ENCODE data around the gene CHADL. TPM values are rescaled to one million over a fixed set of nuclear protein-coding genes. Genes with fewer than 3 reads are reported as not detected.

The CHADL gene
- total RNA-seq (2011; cell fraction: chromatin; rRNA removed; ENCODE audit: low replicate concordance) = not detected in 2 replicates
- 0.39 TPM in 1 of 2 replicates, not detected in the other for total RNA-seq (2011; cell fraction: nucleolus; rRNA removed)
- total RNA-seq (2011; cell fraction: nucleoplasm; rRNA removed) = not detected in 2 replicates
- total RNA-seq (2014; rRNA removed) (not detected in 2 replicates), total RNA-seq (2014; rRNA removed; fragmentation: Illumina TruSeq; extraction: Trizol) (not detected in 2 replicates), total RNA-seq (2015; rRNA removed; fragmentation: Illumina TruSeq; extraction: Trizol) (not detected in 2 replicates), total RNA-seq (2021) (not detected in 2 replicates), polyA plus RNA-seq (2011; rRNA removed) (not detected in 2 replicates), polyA plus RNA-seq (2014; fragmentation: Illumina TruSeq; extraction: Trizol) (not detected in 2 replicates), polyA plus RNA-seq (2014; fragmentation: Nextera tagmentation; extraction: Ambion mirVana) (not detected), polyA plus RNA-seq (2014; rRNA removed) (not detected in 2 replicates), polyA minus RNA-seq (2011; rRNA and poly(A)+ RNA removed) (not detected in 2 replicates), Bru-seq, nascent RNA (not detected), BruChase-seq, experiment 1, labeled RNA remaining after a 2-hour chase (percentile 28 among the genes with signal in this experiment), BruChase-seq, experiment 2, labeled RNA remaining after a 6-hour chase (percentile 18 among the genes with signal in this experiment)
- polyA plus RNA-seq (2011; cell fraction: cytosol; rRNA removed) = not detected in 2 replicates
- polyA plus RNA-seq (2011; cell fraction: nucleus; rRNA removed) = not detected in 2 replicates
- not detected in 2 replicates for polyA plus RNA-seq (2012)
- not detected in 2 replicates for polyA minus RNA-seq (2011; cell fraction: cytosol; rRNA and poly(A)+ RNA removed)
- polyA minus RNA-seq (2011; cell fraction: nucleus; rRNA and poly(A)+ RNA removed) = not detected in 2 replicates
- long read RNA-seq, experiment 1 = 0 reads
- long read RNA-seq, experiment 2 = 0 reads
- long read RNA-seq, experiment 3 = 0 reads

GRCh38 chr22:41240377-41241132, at the start of gene CHADL:
TSS of gene CHADL (minus strand) at chr22:41240931. CDS start at chr22:41240881, 50 bp downstream.
- H3K36me3 ChIP-seq (ENCODE audit: control insufficient read depth, insufficient read depth, low read length) = peaks cover 1% of the 10 kb centered on the region; the same call in 2 of the 3 replicates
- H3K27ac ChIP-seq (ENCODE audit: extremely low read depth, low read depth, low read length) = no peak within 1 kb of the TSS
- H3K9me3 ChIP-seq (replicated peaks; ENCODE audit: control insufficient read depth, insufficient read depth, low read depth, low read length) = no peaks in the 10 kb centered on the region
- BruUV-seq (replicated peaks) = no TSS peak
- H3K4me3 ChIP-seq = no peak within 1 kb of the TSS
- POLR2A ChIA-PET = interaction anchor here (0.5 kb wide), 1 partner anchor 30 kb away, joined by 3 read pairs; no protein-coding TSS in a partner anchor
- FAIRE-seq (no peak), DNase-seq (ENCODE audit: extremely low read depth in 1 of 4, low spot score in 3 of 4) (no peak), ATAC-seq (no peak)
- TF ChIP-seq POLR2G (IDR thresholded peaks at IDR 0.05; ENCODE audit: low read depth, low read length) (peak; percentile 44; the same call in 1 of the 2 replicates), ZBTB43 (CRISPR knock-in tag; IDR thresholded peaks at IDR 0.05) (no peak)
- no peaks in the 10 kb centered on the region for H3K9me1 ChIP-seq (ENCODE audit: control insufficient read depth, insufficient read depth, low read length)
- peaks cover 0 to 31% of the 10 kb centered on the region in 2 experiments; a peak in 2 of 5 replicates for H3K4me1 ChIP-seq (replicated peaks in 1 of 2; ENCODE audit: control insufficient read depth in 2 of 2, insufficient read depth in 2 of 2, low read length in 2 of 2)
- no peaks in the 10 kb centered on the region for H4K20me1 ChIP-seq (replicated peaks; ENCODE audit: control insufficient read depth, insufficient read depth, low read length)
- no peak within 1 kb of the TSS for H2AFZ ChIP-seq (ENCODE audit: low read depth, low read length)
- CTCF ChIA-PET (ENCODE audit: low intra/inter-chr PET ratio) = no interaction called here
- in situ Hi-C loops (cut with MboI) (no loop called here), intact Hi-C loops (cut with micrococcal nuclease) (no loop called here)
- no peak within 1 kb of the TSS for H3K4me2 ChIP-seq (ENCODE audit: insufficient read depth, low read length)
- peak within 1 kb of the TSS in 1 of 2 experiments; percentile 58; a peak in 1 of 4 replicates for H3K9ac ChIP-seq (ENCODE audit: insufficient read depth in 1 of 2, low read depth in 2 of 2, low read length in 2 of 2)
- WGBS (ENCODE audit: insufficient coverage, low coverage, missing lambda C conversion rate) = 66% methylated on average over 11 of the region's 24 CpGs
- no peaks in the 10 kb centered on the region for H3K79me2 ChIP-seq (ENCODE audit: control insufficient read depth, insufficient read depth, low read length)
- no peaks in the 10 kb centered on the region for H3K27me3 ChIP-seq (ENCODE audit: control insufficient read depth in 2 of 2, insufficient read depth in 2 of 2, low read length in 2 of 2)
